GM21367 (cell line): ENCODE results near the gene RND1.

Experiments
- ATAC-seq: cut with Tn5 transposase; IDR thresholded peaks from one replicate; pipeline ENCODE4 v1.9.1; 2021; ENCODE audit not compliant: unreplicated experiment

The RND1 gene

GRCh38 chr12:48811437-48812090 is 54.1 kb downstream of the RND1 start:
- no peak for ATAC-seq

GRCh38 chr12:48810903-48811431 is 54.7 kb downstream of the RND1 start:
- ATAC-seq: no peak

DNA sequence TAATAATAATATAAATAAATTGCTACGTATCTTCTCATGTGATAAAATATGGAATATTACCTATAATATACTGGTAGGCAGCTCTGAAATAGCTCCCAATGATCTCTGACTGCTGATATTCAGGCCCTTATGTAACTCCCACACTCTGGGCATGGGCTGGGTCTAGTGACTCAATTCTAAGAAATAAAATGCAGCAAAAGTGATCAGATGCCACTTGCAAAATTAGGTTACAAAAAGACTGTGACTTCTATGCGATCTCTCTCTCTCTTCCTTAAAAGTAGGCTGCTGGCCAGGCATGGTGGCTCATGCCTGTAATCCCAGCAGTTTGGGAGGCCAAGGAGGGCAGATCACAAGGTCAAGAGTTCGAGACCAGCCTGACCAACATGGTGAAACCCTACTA is 57.7 kb downstream of the RND1 start:
- no peak for ATAC-seq
